ENCODE data around the gene PKNOX2. TPM values are rescaled to one million over a fixed set of nuclear protein-coding genes. Genes with fewer than 3 reads are reported as not detected.

PKNOX2 gene
- total RNA-seq, 1 donor from 2014 or later: 3.4 TPM

DNA sequence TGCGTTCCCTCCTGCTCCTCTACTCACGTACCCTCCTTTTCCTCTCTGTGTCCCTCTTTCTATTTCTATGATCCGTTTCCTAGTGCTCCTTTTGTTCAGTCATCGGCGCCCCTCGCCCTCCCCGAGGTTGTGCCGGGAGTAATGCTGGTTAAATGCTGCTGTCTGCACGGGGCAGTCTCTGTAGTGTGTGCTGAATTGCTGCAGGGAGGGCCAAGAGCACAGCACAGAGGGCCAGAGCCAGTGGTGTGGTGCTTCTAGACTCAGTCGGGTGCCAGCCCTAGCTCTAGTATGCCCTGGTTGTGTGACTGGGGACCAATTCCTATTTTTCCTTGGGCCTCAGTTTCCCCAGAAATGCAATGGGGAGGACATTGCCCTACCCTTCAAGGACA lies 98.3 kb downstream of the PKNOX2 start:
- Histone ChIP-seq H3K27me3 (no peaks in the 10 kb centered on the region), H3K27ac (peak overlapping the region; percentile 13)
- intact Hi-C loops (cut with DNase I): no loop called here

DNA sequence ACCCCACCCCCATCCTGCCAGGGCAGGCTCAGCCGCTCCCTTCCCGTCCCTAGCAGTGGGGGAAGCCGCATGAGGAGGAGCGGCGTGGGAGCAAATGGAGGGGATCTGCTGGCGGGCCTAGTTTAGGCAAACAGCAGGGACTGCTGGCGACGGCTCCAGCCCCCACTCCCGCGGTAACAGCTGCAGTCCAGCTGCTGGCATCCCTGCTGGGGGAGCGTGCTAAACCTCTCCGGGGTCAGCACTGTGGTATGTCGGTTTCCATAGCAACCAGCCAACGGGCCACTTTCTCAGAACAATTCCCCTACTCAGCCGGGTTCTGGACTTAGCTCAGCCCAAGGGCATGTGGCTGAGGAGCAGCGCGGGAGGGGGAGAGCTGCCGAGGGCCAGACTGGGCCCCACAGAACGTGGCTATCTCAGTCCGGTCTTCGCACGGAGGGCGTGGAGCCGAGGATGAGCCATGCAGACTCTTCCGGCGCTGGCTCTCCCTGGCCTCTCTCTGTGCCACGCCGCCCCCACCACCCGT lies 98.8 kb downstream of the PKNOX2 start:
- no peaks in the 10 kb centered on the region for H3K9me3 ChIP-seq
- H3K4me3 ChIP-seq: no peak overlapping the region
- TF ChIP-seq, protein P1, sequence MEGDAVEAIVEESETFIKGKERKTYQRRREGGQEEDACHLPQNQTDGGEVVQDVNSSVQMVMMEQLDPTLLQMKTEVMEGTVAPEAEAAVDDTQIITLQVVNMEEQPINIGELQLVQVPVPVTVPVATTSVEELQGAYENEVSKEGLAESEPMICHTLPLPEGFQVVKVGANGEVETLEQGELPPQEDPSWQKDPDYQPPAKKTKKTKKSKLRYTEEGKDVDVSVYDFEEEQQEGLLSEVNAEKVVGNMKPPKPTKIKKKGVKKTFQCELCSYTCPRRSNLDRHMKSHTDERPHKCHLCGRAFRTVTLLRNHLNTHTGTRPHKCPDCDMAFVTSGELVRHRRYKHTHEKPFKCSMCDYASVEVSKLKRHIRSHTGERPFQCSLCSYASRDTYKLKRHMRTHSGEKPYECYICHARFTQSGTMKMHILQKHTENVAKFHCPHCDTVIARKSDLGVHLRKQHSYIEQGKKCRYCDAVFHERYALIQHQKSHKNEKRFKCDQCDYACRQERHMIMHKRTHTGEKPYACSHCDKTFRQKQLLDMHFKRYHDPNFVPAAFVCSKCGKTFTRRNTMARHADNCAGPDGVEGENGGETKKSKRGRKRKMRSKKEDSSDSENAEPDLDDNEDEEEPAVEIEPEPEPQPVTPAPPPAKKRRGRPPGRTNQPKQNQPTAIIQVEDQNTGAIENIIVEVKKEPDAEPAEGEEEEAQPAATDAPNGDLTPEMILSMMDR (IDR thresholded peaks at IDR 0.05): no peak
- peak in 1 of 2 donors; percentile 76 for TF ChIP-seq POLR2AphosphoS5 (IDR thresholded peaks at IDR 0.05; ENCODE audit: insufficient read depth in 1 of 2, low read depth in 1 of 2)
- intact Hi-C loops (cut with DNase I): no loop called here
- H3K36me3 ChIP-seq: no peaks in the 10 kb centered on the region
- H3K4me1 ChIP-seq: peaks cover 22% of the 10 kb centered on the region
- peak overlapping the region; percentile 13 for H3K27ac ChIP-seq
- no peak for DNase-seq (ENCODE audit: extremely low spot score in 2 of 2)
- no peaks in the 10 kb centered on the region for H3K27me3 ChIP-seq

More for the DNA sequence above, 98.3 kb downstream of the PKNOX2 start:
- Histone ChIP-seq H3K4me1 (peaks cover 22% of the 10 kb centered on the region), H3K36me3 (no peaks in the 10 kb centered on the region), H3K4me3 (no peak overlapping the region), H3K9me3 (no peaks in the 10 kb centered on the region)
- no peak for DNase-seq (ENCODE audit: extremely low spot score in 2 of 2)
- no peak for TF ChIP-seq POLR2AphosphoS5 (IDR thresholded peaks at IDR 0.05; ENCODE audit: insufficient read depth in 1 of 2, low read depth in 1 of 2)
- TF ChIP-seq, protein P1 (IDR thresholded peaks at IDR 0.05): no peak
- TF ChIP-seq POLR2A (IDR thresholded peaks at IDR 0.05): no peak

DNA sequence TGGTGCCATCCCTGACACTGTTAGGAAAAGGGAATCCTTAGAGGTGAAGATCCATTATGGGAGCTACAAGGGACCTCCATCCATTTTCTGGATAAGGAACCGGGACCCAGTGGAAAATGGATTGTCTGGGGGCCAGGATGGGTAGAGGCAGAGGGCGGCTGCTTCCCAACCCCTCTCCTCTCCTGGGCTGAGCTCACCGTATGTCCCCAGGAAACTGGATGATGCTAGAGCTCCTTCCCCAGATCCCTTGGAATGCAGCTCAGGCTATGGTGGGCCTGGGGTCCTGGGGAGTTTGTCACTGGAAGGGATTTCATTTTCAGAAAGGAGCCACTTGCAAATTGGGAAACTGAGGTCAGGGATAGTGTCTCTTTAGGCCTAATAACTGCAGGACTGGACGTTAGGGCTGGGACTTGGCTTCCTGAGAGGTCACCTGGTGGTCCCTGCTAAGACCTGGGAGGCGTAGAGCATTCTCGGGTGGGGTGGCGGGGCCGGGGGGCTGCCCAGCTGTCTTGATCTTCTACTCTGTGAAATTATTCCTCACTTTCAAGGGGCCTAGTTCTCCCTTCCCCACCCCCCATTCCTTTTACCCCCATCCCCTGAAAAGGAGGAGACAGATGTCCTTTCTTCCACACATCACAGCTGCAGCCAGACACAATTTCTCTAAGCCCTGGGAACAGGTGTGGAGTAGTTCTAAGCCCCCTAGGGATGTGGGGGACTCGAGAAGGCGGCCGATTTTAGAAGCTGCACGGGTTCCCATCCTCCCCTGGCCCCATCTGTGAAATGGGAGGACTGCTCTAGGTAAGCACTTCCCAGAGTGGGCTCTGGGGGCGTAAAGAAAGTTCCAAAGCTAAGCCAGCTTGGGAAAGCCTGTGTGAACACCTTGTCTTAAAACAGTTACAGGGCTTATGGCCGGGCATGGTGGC lies 99.8 kb downstream of the PKNOX2 start:
- H3K27ac ChIP-seq: peak overlapping the region; percentile 10

DNA sequence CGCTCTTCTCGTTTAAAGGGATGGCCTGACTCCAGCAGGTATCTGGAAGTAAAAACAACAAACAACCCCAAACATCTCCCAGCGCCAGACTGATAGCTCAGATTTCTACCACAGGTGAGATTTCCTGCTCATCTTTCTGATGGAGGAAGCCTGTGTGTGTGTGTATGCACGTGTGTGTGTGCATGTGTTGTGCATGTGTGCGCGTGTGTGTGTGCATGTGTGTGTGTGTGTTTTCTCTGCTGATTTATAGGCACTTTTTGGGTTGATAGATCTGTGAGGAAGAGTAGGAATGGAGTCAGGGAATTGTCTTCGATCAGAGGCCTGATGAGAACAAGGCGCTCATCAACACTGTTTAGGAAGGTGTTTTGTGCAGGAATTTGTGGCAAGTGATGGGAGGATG lies 103.0 kb downstream of the PKNOX2 start:
- no peak for TF ChIP-seq POLR2AphosphoS5 (IDR thresholded peaks at IDR 0.05; ENCODE audit: insufficient read depth in 1 of 2, low read depth in 1 of 2)
- TF ChIP-seq, protein P1 (IDR thresholded peaks at IDR 0.05): no peak
- TF ChIP-seq POLR2A (IDR thresholded peaks at IDR 0.05): no peak
- DNase-seq (ENCODE audit: extremely low spot score in 2 of 2): no peak
- peaks cover 19% of the 10 kb centered on the region for H3K4me1 ChIP-seq
- H3K36me3 ChIP-seq: no peaks in the 10 kb centered on the region
- intact Hi-C loops (cut with DNase I): no loop called here
- no peaks in the 10 kb centered on the region for H3K27me3 ChIP-seq
- no peaks in the 10 kb centered on the region for H3K9me3 ChIP-seq
- no peak overlapping the region for H3K4me3 ChIP-seq
- H3K27ac ChIP-seq: no peak overlapping the region

More for the DNA sequence above, 99.8 kb downstream of the PKNOX2 start:
- no peak for TF ChIP-seq POLR2AphosphoS5 (IDR thresholded peaks at IDR 0.05; ENCODE audit: insufficient read depth in 1 of 2, low read depth in 1 of 2)
- TF ChIP-seq POLR2A (IDR thresholded peaks at IDR 0.05): no peak
- TF ChIP-seq, protein P1 (IDR thresholded peaks at IDR 0.05): no peak
- intact Hi-C loops (cut with DNase I): no loop called here
- Histone ChIP-seq H3K4me3 (no peak overlapping the region), H3K27me3 (no peaks in the 10 kb centered on the region), H3K36me3 (no peaks in the 10 kb centered on the region), H3K4me1 (peaks cover 22% of the 10 kb centered on the region), H3K9me3 (no peaks in the 10 kb centered on the region)
- DNase-seq (ENCODE audit: extremely low spot score in 2 of 2): no peak

DNA sequence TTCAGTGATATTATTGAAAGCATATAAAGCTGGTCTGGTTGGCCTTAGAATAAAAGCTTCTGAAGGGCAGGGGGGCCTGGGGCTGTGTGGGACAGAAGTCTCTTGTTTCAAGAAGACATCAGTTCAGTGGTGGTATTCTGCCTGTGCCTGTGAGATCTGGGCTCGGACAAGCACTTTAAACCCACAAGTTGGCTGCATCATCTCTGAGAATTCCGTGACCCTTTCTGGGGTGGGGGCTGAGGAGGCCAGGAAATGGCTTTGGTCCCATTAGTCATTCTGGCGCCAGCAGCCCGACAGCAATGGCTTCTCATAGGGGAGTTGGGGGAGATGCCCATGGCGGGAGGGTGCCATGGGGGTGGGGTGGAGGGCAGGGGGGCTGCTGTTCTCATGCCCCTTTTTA lies 104.1 kb downstream of the PKNOX2 start:
- TF ChIP-seq POLR2A (IDR thresholded peaks at IDR 0.05) (no peak), POLR2AphosphoS5 (IDR thresholded peaks at IDR 0.05; ENCODE audit: insufficient read depth in 1 of 2, low read depth in 1 of 2) (no peak)
- TF ChIP-seq, protein P1 (IDR thresholded peaks at IDR 0.05): no peak
- intact Hi-C loops (cut with DNase I): no loop called here

More for the DNA sequence above, 104.1 kb downstream of the PKNOX2 start:
- H3K36me3 ChIP-seq: no peaks in the 10 kb centered on the region
- no peak for DNase-seq (ENCODE audit: extremely low spot score in 2 of 2)
- H3K4me1 ChIP-seq: peaks cover 8% of the 10 kb centered on the region
- no peak overlapping the region for H3K27ac ChIP-seq
- H3K27me3 ChIP-seq: no peaks in the 10 kb centered on the region
- H3K9me3 ChIP-seq: no peaks in the 10 kb centered on the region
- H3K4me3 ChIP-seq: no peak overlapping the region

Data from vagina (tissue), 2 donors.